SU-DHL-6 (cell line): ENCODE results near the gene TANGO6.

ENCODE experiments used
- H2AFZ ChIP-seq: fragments of 200-600 bp; sonication (generic); 2 replicates; pipeline ENCODE4 v1.6.1; 2014; ENCODE audit warnings: low read depth, mild to moderate bottlenecking, moderate library complexity, mixed read lengths, antibody characterized with exemption, low read length; ENCODE audit not compliant: severe bottlenecking
- H3F3A ChIP-seq: fragments of 200-600 bp; shearing (Covaris generic); 2 replicates; pipeline ENCODE4 v1.6.0; 2016; ENCODE audit warnings: antibody characterized with exemption, mild to moderate bottlenecking; ENCODE audit not compliant: insufficient read depth
- H3K27ac ChIP-seq: fragments of 200-600 bp; sonication (generic); 2 replicates; pipeline ENCODE4 v1.5.1; 2016; ENCODE audit warnings: low read depth, mild to moderate bottlenecking, low read length, moderate library complexity, mixed read lengths
- H3K27me3 ChIP-seq: fragments of 200-600 bp; sonication (generic), shearing (Covaris generic); 2 replicates; pipeline ENCODE4 v1.6.0; 2014; ENCODE audit warnings: mild to moderate bottlenecking, low read length
- H3K36me3 ChIP-seq: fragments of 200-600 bp; sonication (generic); 2 replicates; pipeline ENCODE4 v1.6.1; 2014; ENCODE audit warnings: mild to moderate bottlenecking, low read length, mixed read lengths
- H3K4me2 ChIP-seq: fragments of 300-600, 200-600 bp; shearing (Covaris generic), sonication (generic); 2 replicates; pipeline ENCODE4 v1.6.0; 2014; ENCODE audit warnings: low read length, low read depth, mild to moderate bottlenecking; ENCODE audit not compliant: poor library complexity, severe bottlenecking
- H3K4me3 ChIP-seq: fragments of 200-600 bp; sonication (generic); 2 replicates; pipeline ENCODE4 v1.5.1; 2014; ENCODE audit warnings: antibody characterized with exemption, low read length, mild to moderate bottlenecking, mixed read lengths; ENCODE audit not compliant: insufficient read depth, poor library complexity, severe bottlenecking
- H3K79me2 ChIP-seq: fragments of 200-600 bp; sonication (generic); 2 replicates; pipeline ENCODE4 v1.6.1; 2014; ENCODE audit warnings: mild to moderate bottlenecking, low read length, moderate library complexity; ENCODE audit not compliant: insufficient read depth
- H3K9ac ChIP-seq: fragments of 200-600 bp; sonication (generic); 2 replicates; pipeline ENCODE4 v1.7.0; 2014; ENCODE audit warnings: mild to moderate bottlenecking, low read length
- H3K9me2 ChIP-seq: fragments of 200-600 bp; sonication (generic); replicated peaks from 2 replicates; pipeline ENCODE4 v1.6.1; 2014; ENCODE audit warnings: low read length; ENCODE audit not compliant: insufficient read depth
- H3K9me3 ChIP-seq: fragments of 200-600 bp; sonication (generic); 2 replicates; pipeline ENCODE4 v1.6.1; 2014; ENCODE audit warnings: low read length, mixed read lengths; ENCODE audit not compliant: insufficient read depth
- H4K20me1 ChIP-seq: fragments of 200-600 bp; sonication (generic); 2 replicates; pipeline ENCODE4 v1.6.1; 2014; ENCODE audit warnings: low read depth, mild to moderate bottlenecking, antibody characterized with exemption, low read length, moderate library complexity, mixed read lengths
- CTCF ChIP-seq: fragments of 200-600 bp; sonication (generic); IDR thresholded peaks from one replicate; pipeline ENCODE4 v1.5.1; 2017; ENCODE audit warnings: antibody characterized with exemption, mild to moderate bottlenecking, low read length, moderate library complexity; ENCODE audit not compliant: insufficient read depth, poor library complexity, severe bottlenecking
- EZH2phosphoT487 ChIP-seq: fragments of 200-600 bp; sonication (generic), shearing (Covaris generic); conservative IDR thresholded peaks from 2 replicates; pipeline ENCODE4 v1.6.1; 2018; ENCODE audit warnings: mild to moderate bottlenecking, antibody characterized with exemption, low read length, moderate library complexity, mixed read lengths

The TANGO6 gene

GRCh38 chr16:68892214-68892613, 48.9 kb downstream of the TANGO6 start:
- TF ChIP-seq EZH2phosphoT487 (no peak), CTCF (no peak)
- Histone ChIP-seq H3K27ac (no peak overlapping the region), H3K27me3 (no peaks in the 10 kb centered on the region), H3K9me3 (no peaks in the 10 kb centered on the region), H3K4me3 (no peak overlapping the region), H2AFZ (no peak overlapping the region), H3K9ac (no peak overlapping the region), H3K79me2 (no peaks in the 10 kb centered on the region), H3K4me2 (no peak overlapping the region), H3K9me2 (no peaks in the 10 kb centered on the region), H4K20me1 (no peaks in the 10 kb centered on the region), H3K36me3 (no peaks in the 10 kb centered on the region), H3F3A (no peaks in the 10 kb centered on the region)

- H3K4me3 ChIP-seq: no peak overlapping the region
- H3K9ac ChIP-seq: no peak overlapping the region
- no peaks in the 10 kb centered on the region for H3K27me3 ChIP-seq
- no peaks in the 10 kb centered on the region for H3K9me3 ChIP-seq
- no peaks in the 10 kb centered on the region for H3F3A ChIP-seq
- H3K27ac ChIP-seq: no peak overlapping the region
- H4K20me1 ChIP-seq: no peaks in the 10 kb centered on the region
- no peak for TF ChIP-seq EZH2phosphoT487
- no peak for TF ChIP-seq CTCF
- no peaks in the 10 kb centered on the region for H3K9me2 ChIP-seq
- H2AFZ ChIP-seq: no peak overlapping the region
- no peaks in the 10 kb centered on the region for H3K36me3 ChIP-seq
- no peak overlapping the region for H3K4me2 ChIP-seq
- no peaks in the 10 kb centered on the region for H3K79me2 ChIP-seq
These were observed 49.6 kb downstream of the TANGO6 start for GRCh38 chr16:68892898-68893297.

GRCh38 chr16:68893710-68894705, 50.7 kb downstream of the TANGO6 start:
- Histone ChIP-seq H3K36me3 (no peaks in the 10 kb centered on the region), H4K20me1 (no peaks in the 10 kb centered on the region), H3F3A (no peaks in the 10 kb centered on the region), H3K9me2 (no peaks in the 10 kb centered on the region), H2AFZ (no peak overlapping the region), H3K9ac (no peak overlapping the region), H3K79me2 (no peaks in the 10 kb centered on the region), H3K27me3 (no peaks in the 10 kb centered on the region), H3K4me2 (no peak overlapping the region), H3K9me3 (no peaks in the 10 kb centered on the region), H3K27ac (no peak overlapping the region), H3K4me3 (no peak overlapping the region)
- TF ChIP-seq CTCF (no peak), EZH2phosphoT487 (no peak)
